HepG2 (cell line): ENCODE data around the gene PREX1. TPM values are rescaled to one million over a fixed set of nuclear protein-coding genes. Genes with fewer than 3 reads are reported as not detected.

ENCODE experiments used
- ATAC-seq: fragments of 200-7000 bp; cut with Tn5 transposase; 3 replicates; pipeline ENCODE4 v1.9.1; 2020; ENCODE audit warnings: mild to moderate bottlenecking, moderate library complexity
- BruUV-seq: library from RNA; stranded (reverse); fragments of 400-500 nt; replicated peaks from 2 replicates; lab custom pipeline; 2021; lab: Mats Ljungman, UMichigan
- CTCF ChIA-PET: fragments of 300-600 bp; formaldehyde crosslinking; extraction: SDS; loops from one replicate; lab custom pipeline; 2021; ENCODE audit warnings: low total read pairs, inconsistent platforms, low intra/inter-chr PET ratio; lab: Yijun Ruan, JAX
- POLR2A ChIA-PET: fragments of 350-600 bp; sonication (Branson Sonifier 250); formaldehyde crosslinking; loops from one replicate; lab custom pipeline; 2020; ENCODE audit warnings: antibody characterized with exemption, inconsistent platforms; lab: Yijun Ruan, JAX
- DNase-seq: peaks from one replicate; pipeline ENCODE4 v3.0.0-alpha.2; 2015; ENCODE audit warnings: low spot score
- FAIRE-seq: peaks from 3 replicates; lab custom pipeline; 2011; peaks lifted over from hg19 to GRCh38; lab: Jason Lieb, UNC
- H2AFZ ChIP-seq: one replicate; pipeline ENCODE4 v1.6.1; 2011; ENCODE audit warnings: low read length, inconsistent platforms
- H3K27ac ChIP-seq: fragments of 300-600 bp; 3 replicates; pipeline ENCODE4 v1.8.0; 2011; ENCODE audit warnings: mixed run types, mild to moderate bottlenecking, mixed read lengths, low read length, inconsistent platforms; ENCODE audit not compliant: insufficient read depth; ENCODE audit errors: extremely low read length
- H3K27me3 ChIP-seq, 2 experiments: fragments of 200-600 bp in 1 of 2; 2 replicates in 1 of 2; 3 replicates in 1 of 2; pipeline versions ENCODE4 v1.6.0 to v1.8.0; 2011; ENCODE audit warnings: low read length in 2 of 2, mild to moderate bottlenecking in 2 of 2, moderate library complexity in 2 of 2, inconsistent platforms in 1 of 2; ENCODE audit not compliant: insufficient read depth in 2 of 2, control insufficient read depth in 1 of 2
- H3K36me3 ChIP-seq, 2 experiments: fragments of 200-600 bp in 1 of 2; replicated peaks in 1 of 2; 2 replicates in 1 of 2; 3 replicates in 1 of 2; pipeline versions ENCODE4 v1.5.1 to v1.8.0; 2011; ENCODE audit warnings: low read length in 2 of 2, inconsistent platforms in 1 of 2; ENCODE audit not compliant: insufficient read depth in 2 of 2, control insufficient read depth in 1 of 2
- H3K4me1 ChIP-seq: 2 replicates; pipeline ENCODE4 v1.5.1; 2012; ENCODE audit warnings: low read length, inconsistent platforms; ENCODE audit not compliant: insufficient read depth
- H3K4me2 ChIP-seq: 2 replicates; pipeline ENCODE4 v1.6.0; 2011; ENCODE audit warnings: low read depth, low read length, inconsistent platforms
- H3K4me3 ChIP-seq, 3 experiments: fragments of 200-600 bp in 1 of 3; sonication (generic), shearing (Covaris generic) in 1 of 3; replicated peaks in 1 of 3; 2 replicates each; pipeline ENCODE4 v1.5.1; 2011 to 2016; ENCODE audit warnings: low read length in 3 of 3, inconsistent platforms in 2 of 3, low read depth in 2 of 3, mild to moderate bottlenecking in 2 of 3, control low read depth in 1 of 3, mixed read lengths in 1 of 3; ENCODE audit not compliant: insufficient read depth in 1 of 3
- H3K79me2 ChIP-seq: one replicate; pipeline ENCODE4 v1.6.1; 2011; ENCODE audit warnings: low read length, inconsistent platforms; ENCODE audit not compliant: insufficient read depth
- H3K9ac ChIP-seq: 2 replicates; pipeline ENCODE4 v1.6.0; 2011; ENCODE audit warnings: mild to moderate bottlenecking, low read depth, low read length, inconsistent platforms; ENCODE audit not compliant: insufficient read depth
- H3K9me3 ChIP-seq: 2 replicates; pipeline ENCODE4 v1.5.1; 2012; ENCODE audit warnings: mild to moderate bottlenecking, low read length
- H4K20me1 ChIP-seq: 2 replicates; pipeline ENCODE4 v1.6.0; 2011; ENCODE audit warnings: inconsistent platforms, mild to moderate bottlenecking, low read length, moderate library complexity; ENCODE audit not compliant: insufficient read depth
- ASH2L ChIP-seq: fragments of 300-600, 200-600 bp; sonication (generic); IDR thresholded peaks from 2 replicates; pipeline ENCODE4 v1.7.0; 2017; ENCODE audit warnings: low read depth, mild to moderate bottlenecking, moderate library complexity, mixed read lengths, low read length; ENCODE audit not compliant: insufficient read length
- WGBS: methylation state at CpG from one replicate; pipeline ENCODE4 v1.1.6; 2017; ENCODE audit warnings: low lambda C conversion rate; 5-methylcytosine and 5-hydroxymethylcytosine counted together
- in situ Hi-C: cut with HindIII; loops from 2 replicates; pipeline ENCODE4 v1.10.0; 2017; ENCODE audit warnings: low pct_unique_long_range_greater_than_20kb; ENCODE audit not compliant: extremely low pct_ligation_motif_present
- intact Hi-C: fragments of 100-400 bp; cut with micrococcal nuclease; formaldehyde crosslinking; loops from one replicate; pipeline ENCODE4 v1.10.0; 2022; ENCODE audit not compliant: unreplicated experiment
- polyA plus RNA-seq, 8 experiments: library from polyadenylated mRNA; depleted of rRNA in 3 of 8; stranded (reverse) in 7 of 8; unstranded in 1 of 8; fragments of >200 nt; fragmentation: Illumina TruSeq in 4 of 8; extraction: Trizol in 4 of 8; gene quantifications; 2 replicates each; pipeline versions ENCODE4 v1.2.1 to v1.2.3, GENCODE V29; 2011 to 2016; ENCODE audit warnings: low read depth in 4 of 8, missing spikeins in 1 of 8, mixed read lengths in 1 of 8; ENCODE audit not compliant: insufficient read depth in 1 of 8
- total RNA-seq, 5 experiments: library from RNA; depleted of rRNA; stranded (reverse); fragments of >200 nt; fragmentation: Illumina TruSeq; extraction: Trizol; gene quantifications; 2 replicates each; pipeline ENCODE4 v1.2.3, GENCODE V29; 2016; ENCODE audit warnings: low read depth in 1 of 5
- TF ChIP-seq, protein P1 (sequence below): sonication (generic); formaldehyde crosslinking; IDR thresholded peaks from 2 replicates; pipeline ENCODE4 v1.9.0; 2022; ENCODE audit warnings: missing genetic modification reagents, mild to moderate bottlenecking, borderline replicate concordance
- TF ChIP-seq, protein P2 (sequence below): sonication (generic); formaldehyde crosslinking; IDR thresholded peaks from 2 replicates; pipeline ENCODE4 v1.5.0; 2020; ENCODE audit warnings: missing genetic modification reagents

The PREX1 gene
- total and polyA plus RNA-seq, 2 of the 13 experiments (the other 11 are each of a cell fraction or from before 2014, with no cell fraction given) = 0.02 to 0.04 TPM

DNA sequence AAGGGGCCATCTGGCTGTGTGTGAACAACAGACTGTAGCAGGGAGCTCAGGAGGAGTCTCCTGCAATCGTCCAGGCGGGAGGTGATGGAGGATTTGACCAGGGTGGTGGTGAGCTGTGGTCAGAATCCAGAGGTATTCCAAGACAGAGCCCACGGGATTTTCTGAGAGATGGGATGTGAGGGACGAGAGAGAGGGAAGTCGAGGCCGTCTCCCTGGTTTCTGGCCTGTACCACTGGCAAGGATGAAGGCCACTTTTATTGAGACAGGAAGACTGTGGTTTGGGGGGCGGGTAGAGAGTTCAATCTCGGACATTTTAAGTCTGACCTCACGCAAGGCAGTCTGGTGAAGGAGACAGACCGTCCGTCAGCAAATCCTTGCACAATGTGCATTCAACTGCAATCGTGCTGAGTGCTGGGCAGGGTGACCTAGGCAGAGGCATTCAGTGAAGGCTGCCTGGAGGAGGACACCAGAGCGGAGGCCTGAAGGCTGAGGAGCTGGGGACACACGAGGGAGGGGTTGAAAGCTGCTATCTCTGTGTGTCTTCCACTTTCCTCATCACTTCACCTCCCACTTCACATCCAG is 53.9 kb downstream of the PREX1 start:
- Histone ChIP-seq H2AFZ (no peak overlapping the region), H4K20me1 (no peaks in the 10 kb centered on the region), H3K4me2 (no peak overlapping the region), H3K36me3 (no peaks in the 10 kb centered on the region), H3K4me1 (no peaks in the 10 kb centered on the region), H3K9me3 (no peaks in the 10 kb centered on the region), H3K27me3 (peaks cover 6 to 19% of the 10 kb centered on the region in 2 experiments; a peak in 3 of 5 replicates), H3K4me3 (no peak overlapping the region), H3K9ac (no peak overlapping the region), H3K79me2 (no peaks in the 10 kb centered on the region), H3K27ac (no peak overlapping the region)
- intact Hi-C loops (no loop called here), in situ Hi-C loops (no loop called here)
- ATAC-seq (peak; percentile 23; the same call in 2 of the 3 replicates), FAIRE-seq (no peak), DNase-seq (no peak)
- BruUV-seq = no TSS peak
- CTCF ChIA-PET = no interaction called here
- POLR2A ChIA-PET = no interaction called here
- 11% methylated on average over 14 of the region's 14 CpGs for WGBS
- TF ChIP-seq, protein P1, sequence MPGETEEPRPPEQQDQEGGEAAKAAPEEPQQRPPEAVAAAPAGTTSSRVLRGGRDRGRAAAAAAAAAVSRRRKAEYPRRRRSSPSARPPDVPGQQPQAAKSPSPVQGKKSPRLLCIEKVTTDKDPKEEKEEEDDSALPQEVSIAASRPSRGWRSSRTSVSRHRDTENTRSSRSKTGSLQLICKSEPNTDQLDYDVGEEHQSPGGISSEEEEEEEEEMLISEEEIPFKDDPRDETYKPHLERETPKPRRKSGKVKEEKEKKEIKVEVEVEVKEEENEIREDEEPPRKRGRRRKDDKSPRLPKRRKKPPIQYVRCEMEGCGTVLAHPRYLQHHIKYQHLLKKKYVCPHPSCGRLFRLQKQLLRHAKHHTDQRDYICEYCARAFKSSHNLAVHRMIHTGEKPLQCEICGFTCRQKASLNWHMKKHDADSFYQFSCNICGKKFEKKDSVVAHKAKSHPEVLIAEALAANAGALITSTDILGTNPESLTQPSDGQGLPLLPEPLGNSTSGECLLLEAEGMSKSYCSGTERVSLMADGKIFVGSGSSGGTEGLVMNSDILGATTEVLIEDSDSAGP (CRISPR knock-in tag) = no peak
- no peak for TF ChIP-seq ASH2L
- TF ChIP-seq, protein P2, sequence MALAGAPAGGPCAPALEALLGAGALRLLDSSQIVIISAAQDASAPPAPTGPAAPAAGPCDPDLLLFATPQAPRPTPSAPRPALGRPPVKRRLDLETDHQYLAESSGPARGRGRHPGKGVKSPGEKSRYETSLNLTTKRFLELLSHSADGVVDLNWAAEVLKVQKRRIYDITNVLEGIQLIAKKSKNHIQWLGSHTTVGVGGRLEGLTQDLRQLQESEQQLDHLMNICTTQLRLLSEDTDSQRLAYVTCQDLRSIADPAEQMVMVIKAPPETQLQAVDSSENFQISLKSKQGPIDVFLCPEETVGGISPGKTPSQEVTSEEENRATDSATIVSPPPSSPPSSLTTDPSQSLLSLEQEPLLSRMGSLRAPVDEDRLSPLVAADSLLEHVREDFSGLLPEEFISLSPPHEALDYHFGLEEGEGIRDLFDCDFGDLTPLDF (CRISPR knock-in tag) = no peak
